Hematopoietic multipotent progenitor cell treated with erythropoietin and hydrocortisone succinate and interleukin-3 and kit ligand, for 6 days (in vitro differentiated cells): ENCODE results near the gene ELL2.
"Not testable (repeated sequence)": the region's sequence is repeated elsewhere in the genome, so short reads cannot be mapped to it uniquely, and the experiment has no call there.

Experiments used
- DNase-seq: peaks from one replicate; pipeline ENCODE4 v3.0.0-alpha.2; 2015

Gene ELL2

DNA sequence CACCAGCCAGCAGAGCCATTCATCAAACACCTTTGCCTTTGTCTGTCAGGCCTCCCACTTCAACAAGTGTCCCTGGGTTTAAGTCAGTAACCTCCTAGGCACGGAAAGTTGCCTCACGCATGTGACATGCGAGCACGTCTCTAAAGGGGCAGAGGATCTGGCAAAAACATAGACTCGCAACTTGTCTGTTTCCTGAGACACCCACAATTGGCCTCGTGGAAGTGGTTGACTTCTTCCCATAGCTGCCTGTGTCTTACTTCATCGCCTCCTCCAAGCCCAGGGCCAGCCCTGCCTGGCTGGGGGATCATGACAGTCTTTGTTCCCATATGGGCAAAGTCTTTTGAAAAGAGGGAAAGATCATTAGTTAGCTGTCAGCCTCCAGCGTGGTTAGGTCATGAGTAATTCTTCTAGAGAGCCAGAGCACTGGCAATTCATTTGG, 103.6 kb downstream of the ELL2 start:
- no peak for DNase-seq

DNA sequence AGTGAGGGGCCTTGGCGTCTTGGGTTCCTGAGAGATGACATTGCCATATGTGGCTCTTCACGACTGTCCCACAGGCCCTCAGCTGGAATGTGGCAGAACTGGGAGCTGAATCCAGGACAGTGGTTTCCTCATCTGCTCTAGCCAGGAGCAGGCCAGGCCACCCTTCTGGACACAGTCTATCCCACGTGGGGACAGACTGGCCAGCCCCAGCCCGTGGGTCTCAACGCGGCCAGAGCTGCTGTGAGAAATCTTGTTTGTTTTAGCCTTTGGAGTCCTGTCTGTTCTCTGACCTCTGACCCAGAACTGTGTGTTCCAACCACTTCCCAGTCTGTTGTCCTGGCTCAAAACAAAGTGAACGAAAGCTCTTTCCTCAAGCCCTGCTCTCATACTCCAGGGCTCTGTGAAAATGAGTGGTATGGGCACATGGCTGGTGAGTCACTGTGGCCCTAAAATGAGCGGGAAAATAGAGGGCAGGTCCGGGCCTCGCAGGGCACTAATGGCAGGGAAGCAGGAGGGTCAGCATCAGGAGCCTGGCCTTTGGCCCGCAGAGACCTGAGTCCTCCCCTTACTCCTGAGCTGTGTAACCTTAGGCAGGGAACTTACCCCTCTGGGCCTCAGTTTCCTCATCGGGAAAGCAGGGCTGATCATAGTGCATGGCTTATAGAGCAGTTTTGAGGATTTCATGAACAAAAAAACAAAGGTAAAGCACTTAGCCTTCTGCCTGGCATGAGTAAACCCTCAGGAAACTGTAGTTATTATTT, 104.3 kb downstream of the ELL2 start:
- no peak for DNase-seq

DNA sequence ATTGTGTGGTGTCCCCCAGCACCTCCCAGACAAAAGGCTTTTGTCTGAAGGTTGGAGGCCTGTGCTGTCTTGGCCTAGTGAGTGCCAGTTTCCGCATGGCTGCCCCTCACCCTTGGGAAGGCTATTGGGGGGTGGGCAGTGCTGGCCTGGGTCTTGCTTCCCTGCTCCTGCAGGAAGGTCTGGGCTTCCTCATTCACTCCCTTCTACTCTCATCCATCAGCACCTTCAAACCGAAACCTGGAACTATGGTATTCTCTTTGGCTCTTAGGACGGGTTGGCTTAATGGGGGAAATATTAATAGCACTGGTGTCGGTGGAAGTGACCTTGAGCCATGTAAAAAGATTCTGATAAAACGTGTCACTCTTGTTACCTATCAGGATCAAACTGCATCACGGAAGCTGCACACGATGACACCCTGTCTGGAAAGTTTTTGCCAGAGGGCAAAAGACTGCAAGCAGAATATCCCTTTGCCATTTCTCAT, 105.1 kb downstream of the ELL2 start:
- no peak for DNase-seq

DNA sequence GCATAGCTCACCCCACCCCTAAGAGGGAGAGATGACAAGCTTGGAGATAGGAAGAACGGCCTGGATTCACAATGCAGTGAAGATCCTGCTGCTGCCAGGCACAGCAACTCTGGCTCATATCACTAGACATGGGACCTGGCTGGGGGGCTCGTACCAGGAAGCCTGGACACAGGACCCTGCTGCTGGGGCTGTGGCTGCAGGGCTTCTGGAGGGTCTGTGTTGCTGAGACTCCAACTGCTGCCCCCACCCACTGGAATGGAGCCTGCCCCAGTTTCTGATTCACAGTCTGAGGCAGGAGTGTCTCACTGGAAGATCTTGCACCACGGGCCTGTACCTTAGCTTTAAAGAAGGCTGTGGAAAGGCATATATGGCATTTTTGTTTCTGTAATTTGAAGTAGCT, 108.2 kb downstream of the ELL2 start:
- DNase-seq = no peak

DNA sequence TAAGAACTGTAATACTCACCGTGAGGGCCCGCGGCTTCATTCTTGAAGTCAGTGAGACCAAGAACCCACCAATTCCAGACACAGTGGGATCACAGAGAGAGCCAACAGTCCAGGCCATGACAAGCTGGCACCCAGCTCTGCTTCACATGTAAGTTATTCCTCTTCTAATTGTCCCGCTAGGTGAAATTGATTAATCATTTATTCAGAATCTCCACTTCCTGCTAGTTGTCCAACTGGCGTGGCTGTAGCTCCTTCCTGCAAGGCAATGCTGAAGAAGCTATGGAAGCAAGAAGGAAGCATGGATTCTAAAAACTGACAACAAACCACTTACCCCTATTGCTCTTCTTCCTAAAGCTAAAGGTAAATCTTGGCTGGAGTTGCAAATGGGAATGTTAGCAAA, 109.1 kb downstream of the ELL2 start:
- no peak for DNase-seq

DNA sequence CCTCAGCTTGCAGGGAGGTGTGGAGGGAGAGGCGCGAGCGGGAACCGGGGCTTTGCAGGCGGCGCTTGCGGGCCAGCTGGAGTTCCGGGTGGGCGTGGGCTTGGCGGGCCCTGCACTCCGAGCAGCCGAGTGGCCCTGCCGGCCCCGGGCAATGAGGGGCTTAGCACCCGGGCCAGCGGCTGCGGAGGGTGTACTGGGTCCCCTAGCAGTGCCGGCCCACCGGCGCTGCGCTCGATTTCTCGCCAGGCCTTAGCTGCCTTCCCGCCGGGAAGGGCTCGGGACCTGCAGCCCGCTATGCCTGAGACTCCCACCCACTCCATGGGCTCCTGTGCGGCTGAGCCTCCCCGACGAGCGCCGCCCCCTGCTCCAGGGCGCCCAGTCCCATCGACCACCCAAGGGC, 110.5 kb downstream of the ELL2 start:
- not testable (repeated sequence) for DNase-seq

DNA sequence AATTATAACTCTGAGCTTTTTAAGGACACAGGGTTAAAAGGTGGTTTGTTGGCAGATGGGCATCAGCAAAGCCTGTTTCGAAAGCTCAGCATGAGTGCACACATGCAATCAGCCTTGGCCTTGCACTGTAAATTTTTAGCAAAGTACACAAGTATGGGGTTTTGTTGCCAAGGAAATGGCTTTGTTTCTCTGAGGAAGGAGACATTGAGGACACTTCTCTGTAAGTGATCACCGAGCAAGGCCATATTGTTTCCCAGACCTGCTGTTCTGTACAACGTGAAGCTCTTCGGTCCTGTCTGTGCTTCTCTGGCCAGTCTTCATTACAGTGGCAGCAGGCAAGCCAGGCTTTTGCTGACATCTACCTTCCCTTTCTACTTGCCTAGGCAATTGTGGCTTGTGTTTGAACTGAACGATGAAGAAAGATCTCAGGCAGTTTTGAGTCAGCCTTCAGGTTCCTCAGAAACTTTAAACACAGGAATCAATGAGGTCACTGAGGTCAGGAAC, 111.2 kb downstream of the ELL2 start:
- DNase-seq = no peak

DNA sequence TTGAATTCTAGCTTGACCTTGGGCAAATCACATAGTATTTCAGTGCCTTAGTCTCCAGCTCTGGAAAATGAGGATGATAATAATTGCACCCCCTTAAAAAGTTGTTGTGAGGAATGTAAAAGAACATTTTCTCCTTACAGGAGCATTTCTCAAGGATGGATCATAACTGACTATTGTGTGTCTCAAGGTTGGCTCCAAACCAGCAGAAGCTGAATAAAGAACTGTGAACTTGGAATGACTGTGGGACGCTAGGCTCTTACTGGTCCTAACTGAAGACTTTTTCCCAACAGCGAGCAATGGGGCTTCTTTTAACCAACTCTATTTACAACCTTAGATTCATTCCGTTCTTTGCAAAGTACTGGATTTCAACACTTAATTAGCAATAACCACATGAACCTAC, 113.0 kb downstream of the ELL2 start:
- no peak for DNase-seq

DNA sequence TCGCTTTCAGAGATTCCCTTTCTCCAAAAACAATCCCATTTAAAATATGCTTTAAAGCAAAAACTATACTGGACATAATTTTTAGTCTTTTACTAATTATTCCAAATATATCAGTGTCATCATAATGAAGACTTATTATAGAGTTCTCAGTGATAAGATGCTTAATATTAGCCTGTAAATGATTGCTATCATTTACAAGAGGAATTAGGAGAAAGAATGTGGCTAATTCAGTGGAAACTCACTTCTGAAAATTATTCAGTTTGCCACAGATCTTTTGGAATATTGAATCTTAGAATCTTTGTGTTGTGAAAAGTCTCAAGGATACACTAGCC, 114.4 kb downstream of the ELL2 start:
- DNase-seq = no peak

DNA sequence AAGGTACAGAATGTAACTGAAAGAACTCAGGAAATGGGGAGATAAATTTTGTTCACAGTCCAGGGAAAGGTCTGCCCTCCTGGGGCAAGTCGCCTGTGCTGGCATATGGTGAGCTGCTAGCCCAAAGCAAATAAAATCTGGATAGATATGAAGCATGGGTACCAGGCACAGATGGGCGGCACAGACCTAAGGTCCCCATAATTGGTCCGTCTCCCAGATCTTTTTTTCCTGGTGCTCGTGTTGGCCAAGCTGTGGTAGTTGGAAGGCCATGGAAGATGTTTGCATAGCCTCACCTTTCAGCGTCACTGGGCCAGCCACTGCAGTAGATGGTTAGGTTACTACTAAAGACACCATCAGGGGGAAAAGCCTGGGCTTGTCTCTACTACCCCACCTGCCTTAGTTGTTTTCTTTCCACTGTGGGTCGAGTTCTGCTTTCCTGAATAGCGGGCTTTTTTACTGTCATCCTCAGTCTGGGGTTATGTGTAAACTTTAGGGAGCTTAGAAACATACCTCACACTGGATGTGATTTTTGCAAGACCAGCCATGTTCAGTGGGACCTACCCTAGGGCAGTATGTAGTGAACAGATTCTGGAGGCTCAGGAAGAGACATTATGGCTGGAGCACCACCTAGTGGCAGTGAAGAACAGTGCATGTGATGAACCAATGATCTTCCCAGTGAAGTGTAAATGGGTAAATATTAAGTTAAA, 114.9 kb downstream of the ELL2 start:
- peak; percentile 90 for DNase-seq

DNA sequence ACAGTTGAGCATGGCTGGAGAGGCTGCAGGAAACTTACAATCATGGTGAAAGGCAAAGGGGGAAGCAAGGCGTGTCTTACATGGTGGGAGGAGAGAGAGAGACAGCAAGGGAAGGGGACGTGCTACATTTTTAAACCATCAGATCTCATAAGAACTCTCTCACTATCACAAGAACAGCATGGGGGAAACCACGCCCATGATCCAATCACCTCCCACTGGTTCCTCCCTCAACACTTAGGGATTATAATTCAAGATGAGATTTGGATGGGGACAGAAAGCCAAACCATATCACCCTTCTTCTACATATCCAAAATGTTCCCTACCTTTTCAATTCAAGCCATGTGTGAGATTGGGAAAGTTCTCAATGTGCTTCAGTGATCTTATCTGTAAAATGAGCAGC, 116.3 kb downstream of the ELL2 start:
- DNase-seq = peak; percentile 39

DNA sequence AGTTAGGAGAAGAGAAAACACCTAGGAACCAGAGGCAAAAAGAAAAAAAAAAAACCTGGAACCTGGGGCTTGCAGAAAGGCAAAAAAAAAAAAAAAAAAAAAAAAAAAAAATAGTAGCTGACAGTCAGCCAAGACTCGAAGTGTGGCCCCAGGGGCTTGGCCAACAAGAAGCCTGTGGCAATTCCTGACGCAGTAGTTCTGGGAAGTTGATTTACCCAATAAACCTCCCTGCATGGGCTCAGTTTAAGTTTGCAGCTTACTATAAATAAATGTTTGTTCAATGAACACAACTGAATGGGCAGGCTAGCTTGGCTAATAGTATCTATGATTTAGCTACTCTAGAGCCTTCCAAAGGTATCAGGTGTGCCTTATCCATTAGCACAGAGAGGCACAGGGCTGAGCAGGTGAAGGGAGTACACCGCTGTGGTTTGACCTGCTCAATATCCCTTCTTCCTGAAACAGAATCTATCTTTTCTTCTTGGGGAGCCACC, 117.9 kb downstream of the ELL2 start:
- peak; percentile 49 for DNase-seq

DNA sequence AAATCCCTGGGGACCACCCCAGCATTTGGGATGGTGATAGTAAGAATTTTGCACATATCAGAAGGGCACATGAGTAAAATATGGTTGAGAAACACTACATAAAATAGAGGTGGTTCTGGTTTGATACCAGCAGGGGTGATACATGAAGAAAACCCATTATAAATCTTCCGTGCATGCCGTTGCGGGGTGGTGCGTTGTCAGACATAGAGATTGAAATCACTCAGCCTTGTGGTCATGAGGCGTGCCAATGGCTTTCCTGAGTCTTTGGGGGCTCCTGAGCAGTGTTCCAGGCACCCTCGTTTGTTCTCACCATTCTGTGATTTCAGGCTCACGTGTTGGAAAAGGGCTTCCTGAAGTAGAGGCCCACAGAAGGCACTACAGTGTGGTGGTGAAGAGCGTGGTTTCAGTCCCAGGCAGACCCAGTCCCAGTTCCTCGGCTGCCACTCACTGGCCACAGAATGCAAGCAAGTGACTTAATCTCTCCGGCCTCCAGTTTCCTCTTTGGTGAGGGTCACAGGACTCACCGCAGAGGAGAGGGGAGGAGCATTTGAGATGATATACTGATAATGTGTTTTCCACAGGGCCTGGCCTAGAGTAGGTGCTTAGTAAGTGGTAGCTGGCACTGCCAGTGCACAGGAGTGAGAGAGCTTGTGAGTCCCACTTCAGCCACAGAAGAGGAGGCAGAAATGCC, 118.7 kb downstream of the ELL2 start:
- peak; percentile 96 for DNase-seq

DNA sequence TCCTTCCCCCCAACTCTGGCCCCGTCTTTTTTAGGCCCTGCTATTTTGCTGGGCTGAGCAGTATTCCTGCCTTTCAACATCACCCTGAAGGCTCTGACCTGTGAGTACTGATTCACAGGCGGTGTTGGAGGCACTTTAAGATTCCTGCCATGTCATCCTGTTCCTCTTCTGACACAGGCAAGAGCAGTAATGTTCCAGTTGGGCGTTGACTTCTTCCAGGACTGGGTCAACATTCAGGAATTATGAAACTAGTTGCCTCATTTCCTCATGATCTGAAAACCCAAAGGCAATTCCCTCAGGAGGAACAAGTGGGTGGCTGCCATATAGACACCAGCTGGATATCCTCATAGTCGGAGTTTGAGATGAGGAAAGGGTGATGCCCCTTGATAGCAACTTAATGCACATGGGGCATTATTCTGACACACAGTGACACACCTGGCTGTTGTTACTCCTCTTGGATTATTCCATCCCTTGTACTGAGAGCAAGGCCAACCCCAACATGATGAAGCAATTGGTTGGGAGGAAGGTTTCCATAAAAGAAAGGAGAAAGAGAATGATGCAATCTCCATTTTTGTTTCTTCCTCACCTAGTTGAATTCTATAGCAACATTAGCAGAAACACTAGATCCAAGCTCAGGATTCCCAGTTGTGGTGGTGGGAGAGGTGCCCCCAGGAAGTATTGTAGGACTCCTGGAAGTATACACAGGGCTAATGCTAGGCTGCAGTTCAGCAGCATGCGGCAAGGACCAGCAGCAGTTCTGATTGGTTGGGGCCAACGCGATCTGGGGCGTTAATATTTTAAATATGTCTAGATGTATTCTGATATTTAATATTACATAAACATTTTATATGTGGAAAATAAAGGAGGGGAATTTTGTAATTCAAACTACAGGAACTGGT, 119.5 kb downstream of the ELL2 start:
- no peak for DNase-seq

DNA sequence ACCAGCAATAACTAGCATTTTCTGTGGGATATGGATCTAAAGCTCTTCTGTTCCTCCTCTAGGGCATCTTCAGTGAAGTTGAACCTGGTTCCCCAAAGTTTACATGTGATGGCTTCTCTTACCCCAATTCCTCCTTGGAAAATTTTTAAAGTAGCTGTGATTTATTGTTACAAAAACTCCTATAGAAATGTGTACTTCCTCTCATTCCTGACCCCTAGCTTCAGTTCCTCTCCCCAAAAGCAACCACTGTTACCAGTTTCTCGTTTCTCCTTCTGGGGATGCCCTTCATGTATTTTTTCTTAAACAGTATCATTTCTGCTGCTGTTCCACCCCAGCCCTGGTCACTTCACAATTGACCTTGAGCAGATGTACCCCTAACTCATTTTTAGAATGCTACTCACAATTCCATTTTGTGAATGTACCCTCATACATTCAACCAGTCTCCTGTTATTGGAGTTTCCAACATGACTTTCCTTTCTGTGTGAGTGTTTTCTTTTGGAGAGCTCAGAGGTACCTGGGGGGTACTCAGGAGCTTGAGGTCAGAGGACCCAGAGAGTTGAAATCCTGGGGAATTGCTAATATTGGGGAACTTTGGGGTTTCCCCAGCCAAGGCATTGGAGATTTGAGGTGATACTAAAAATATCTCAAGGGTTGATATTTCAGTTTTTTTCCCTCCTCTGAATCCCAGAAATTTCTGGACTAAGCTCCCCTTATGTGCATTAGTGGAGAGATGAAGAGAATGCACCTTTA, 120.5 kb downstream of the ELL2 start:
- DNase-seq = no peak

DNA sequence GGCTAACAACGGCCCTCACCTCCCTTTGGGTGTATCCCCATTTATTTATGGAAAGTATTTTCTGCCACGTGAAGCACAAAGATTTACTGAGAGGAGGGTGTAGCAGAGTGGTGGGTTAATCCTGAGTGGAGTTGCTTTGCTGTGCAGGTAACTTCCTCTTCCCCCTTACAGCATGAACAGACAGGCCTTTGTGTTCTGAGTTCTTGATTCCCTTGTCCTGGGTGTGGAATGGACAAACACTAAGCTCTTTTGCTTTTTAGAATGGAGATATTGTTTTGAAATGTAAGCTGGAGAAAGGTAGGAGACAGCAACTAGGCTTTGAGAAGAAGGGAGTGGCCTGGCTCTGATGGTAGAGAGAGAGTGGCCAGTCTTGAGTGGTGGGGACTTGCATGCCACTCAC, 122.0 kb downstream of the ELL2 start:
- no peak for DNase-seq

DNA sequence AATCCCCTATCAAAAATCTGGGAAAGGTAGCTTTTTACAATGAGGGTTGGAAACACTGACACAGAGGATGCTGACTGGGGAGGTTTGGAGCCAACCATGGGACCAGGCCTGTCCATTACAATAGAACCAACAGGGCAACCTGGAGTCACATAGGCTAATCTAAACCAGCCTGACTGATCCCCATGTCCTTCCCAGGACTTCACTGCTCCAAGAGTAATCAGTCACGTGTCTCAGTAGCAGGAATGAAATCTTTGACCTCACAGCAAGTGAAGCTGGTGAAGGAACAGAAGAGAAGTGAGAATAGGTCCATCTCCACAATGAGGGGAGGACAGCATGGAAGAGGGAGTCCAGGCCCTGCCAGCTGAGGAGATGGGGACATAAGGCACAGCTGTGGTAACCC, 123.1 kb downstream of the ELL2 start:
- no peak for DNase-seq

DNA sequence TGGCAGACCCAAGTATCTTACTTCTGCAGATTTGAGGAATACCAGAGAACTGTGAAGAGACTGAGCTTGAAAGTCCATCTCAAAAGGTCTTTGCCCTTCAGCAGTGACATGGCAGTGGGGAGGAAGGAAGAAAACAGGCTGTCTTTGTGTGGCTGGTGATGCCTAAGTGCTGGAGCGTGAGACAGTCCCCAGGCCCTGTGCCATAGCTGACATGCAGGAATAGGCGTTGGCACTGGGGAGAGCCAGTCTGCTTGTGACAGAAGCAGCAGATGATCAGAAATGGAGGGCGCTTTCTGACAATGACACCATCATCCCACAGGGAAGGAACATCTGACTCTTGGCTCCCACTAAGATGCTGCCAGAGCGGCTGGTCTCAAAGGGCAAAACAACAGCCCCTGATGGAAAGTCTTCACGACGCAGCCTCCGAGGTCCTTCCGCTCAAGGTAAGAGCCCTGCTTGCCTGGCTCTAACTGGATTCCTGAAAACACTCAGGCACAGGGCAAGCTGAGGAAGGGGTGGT, 123.6 kb downstream of the ELL2 start:
- DNase-seq = no peak

DNA sequence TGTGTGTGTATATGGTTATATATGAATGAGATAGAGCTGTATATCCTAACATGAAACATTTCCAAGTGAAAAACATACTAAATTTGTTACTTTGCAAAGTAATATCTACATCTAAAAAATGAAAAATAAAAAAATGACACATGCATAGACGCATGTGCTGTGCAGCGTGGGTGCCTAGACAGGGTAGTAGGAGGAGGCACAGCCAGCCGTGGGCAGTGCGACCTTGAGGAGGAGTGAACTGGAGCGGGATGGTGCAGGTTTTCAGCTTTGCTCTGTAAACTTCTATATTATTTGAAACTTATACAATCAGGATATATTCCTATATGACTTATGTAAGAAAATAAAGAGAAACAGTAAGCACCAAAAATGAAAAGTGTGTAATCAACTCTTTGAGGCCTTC, 124.2 kb downstream of the ELL2 start:
- no peak for DNase-seq

DNA sequence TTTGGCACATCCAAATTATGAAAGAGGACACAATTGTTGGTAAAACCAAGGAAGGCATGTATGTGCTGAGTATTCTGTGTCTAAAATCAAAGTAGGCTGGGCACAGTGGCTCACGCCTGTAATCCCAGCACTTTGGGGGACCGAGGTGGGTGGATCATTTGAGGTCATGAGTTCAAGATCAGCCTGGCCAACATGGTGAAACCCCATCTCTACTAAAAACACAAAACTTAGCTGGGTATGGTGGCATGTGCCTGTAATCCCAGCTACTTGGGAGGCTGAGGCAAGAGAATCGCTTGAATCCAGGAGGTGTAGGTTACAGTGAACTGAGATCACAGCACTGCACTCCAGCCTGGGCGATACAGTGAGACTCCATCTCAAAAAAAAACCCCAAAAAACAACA, 124.7 kb downstream of the ELL2 start:
- DNase-seq = not testable (repeated sequence)

DNA sequence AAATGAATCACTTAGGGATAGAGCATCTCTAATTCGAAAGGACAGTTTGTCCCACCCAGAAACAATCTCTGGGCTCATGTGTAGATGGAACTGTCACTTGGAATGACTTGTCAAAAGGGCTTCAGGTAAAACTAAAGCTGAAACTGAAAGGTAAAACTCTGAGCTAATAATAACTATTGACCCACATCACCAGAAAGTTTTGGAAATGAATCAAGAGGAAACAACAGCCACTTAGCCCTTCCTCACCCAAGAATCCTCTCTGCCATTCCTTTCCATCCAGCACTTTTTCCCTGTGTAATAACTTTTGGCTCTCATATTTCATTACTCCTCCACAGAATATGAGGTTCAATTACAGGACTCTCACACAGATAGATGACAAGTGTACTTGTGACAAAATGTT, 125.1 kb downstream of the ELL2 start:
- no peak for DNase-seq
